ENCODE measurements around the gene LEPROT.
A peak's percentile ranks its signal among the peaks of the same experiment; 100 is the strongest.
"Not testable (repeated sequence)": the region's sequence is repeated elsewhere in the genome, so short reads cannot be mapped to it uniquely, and the experiment has no call there.

Gene LEPROT

DNA sequence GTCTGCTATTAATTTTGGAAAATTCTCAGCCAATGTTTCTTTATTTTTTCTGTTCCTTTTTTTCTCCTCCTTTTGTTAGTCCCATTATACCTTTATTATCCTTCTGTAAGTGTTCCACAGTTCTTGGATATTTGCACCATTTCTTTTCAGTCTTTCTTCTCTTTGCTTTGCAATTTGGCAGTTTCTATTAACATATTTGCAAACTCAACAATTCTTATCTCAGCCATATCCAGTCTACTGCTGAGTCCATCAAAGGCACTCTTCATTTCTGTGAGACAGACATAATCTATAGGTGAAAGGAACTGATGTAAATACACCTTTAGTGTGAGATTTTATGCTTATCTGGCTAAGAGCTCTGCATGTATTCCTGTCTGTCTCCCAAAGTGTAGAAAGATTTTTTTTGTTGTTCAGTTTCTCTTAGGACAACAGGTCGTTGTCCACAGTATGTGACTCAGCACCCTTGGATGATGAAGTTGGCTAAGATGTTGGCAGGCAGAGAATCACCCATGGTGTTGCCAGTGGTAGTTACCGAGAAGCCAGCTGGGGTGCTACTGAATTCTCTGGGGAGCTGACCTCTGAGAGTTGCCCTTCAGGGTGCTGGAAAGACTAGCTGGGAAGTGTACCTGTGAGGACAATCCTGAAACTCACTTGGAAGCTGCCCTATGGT, 38.4 kb downstream of the LEPROT start (continued):
- TF ChIP-seq, protein P1, sequence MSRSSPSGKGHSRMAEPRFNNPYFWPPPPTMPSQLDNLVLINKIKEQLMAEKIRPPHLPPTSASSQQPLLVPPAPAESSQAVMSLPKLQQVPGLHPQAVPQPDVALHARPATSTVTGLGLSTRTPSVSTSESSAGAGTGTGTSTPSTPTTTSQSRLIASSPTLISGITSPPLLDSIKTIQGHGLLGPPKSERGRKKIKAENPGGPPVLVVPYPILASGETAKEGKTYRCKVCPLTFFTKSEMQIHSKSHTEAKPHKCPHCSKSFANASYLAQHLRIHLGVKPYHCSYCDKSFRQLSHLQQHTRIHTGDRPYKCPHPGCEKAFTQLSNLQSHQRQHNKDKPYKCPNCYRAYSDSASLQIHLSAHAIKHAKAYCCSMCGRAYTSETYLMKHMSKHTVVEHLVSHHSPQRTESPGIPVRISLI (tag by site-specific recombination; IDR thresholded peaks at IDR 0.05) = no peak
- no peak for TF ChIP-seq ZIC2 (tag by site-specific recombination; IDR thresholded peaks at IDR 0.05)

DNA sequence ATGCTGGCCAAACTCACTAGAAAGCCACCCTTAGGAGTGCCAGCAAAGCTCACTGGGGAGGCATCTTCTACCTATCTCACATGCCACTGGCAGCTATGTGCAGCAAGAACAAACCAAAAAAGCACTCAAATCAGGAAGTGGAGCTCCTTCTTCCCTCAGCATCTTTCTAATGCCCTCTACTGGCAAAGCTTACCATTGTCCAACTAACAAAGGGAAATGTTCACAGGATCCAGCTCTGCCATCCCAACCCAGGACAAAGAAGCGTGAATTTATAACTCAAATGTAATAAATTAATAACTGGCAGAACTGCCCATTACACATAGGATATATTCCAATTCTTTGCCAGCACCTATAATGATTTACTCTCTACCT, 38.9 kb downstream of the LEPROT start:
- TF ChIP-seq ZNF544 (tag by site-specific recombination; IDR thresholded peaks at IDR 0.05) (no peak), ZNF654 (tag by site-specific recombination; IDR thresholded peaks at IDR 0.05; ENCODE audit: low read depth) (peak; percentile 38), FEZF1 (tag by site-specific recombination; IDR thresholded peaks at IDR 0.05) (no peak), ZNF677 (tag by site-specific recombination; IDR thresholded peaks at IDR 0.05) (no peak)
- H3K4me3 ChIP-seq (ENCODE audit: low read depth, low read length) = no peak overlapping the region
- H3K4me1 ChIP-seq (ENCODE audit: control insufficient read depth, insufficient read depth, low read length) = no peaks in the 10 kb centered on the region
- no peak overlapping the region for H3K27ac ChIP-seq (ENCODE audit: extremely low read depth, low read depth, low read length)
- CTCF ChIA-PET = interaction anchor here (0.6 to 3.1 kb wide), 34 partner anchors 8 to 1186 kb away, joined by 3 to 19 read pairs (median 4); no protein-coding TSS in a partner anchor
- POLR2A ChIA-PET = no interaction called here
- H3K36me3 ChIP-seq (ENCODE audit: control insufficient read depth in 2 of 2, insufficient read depth in 1 of 2, low read length in 2 of 2) = no peaks in the 10 kb centered on the region
- H3K9me3 ChIP-seq (ENCODE audit: control insufficient read depth, insufficient read depth, low read depth, low read length) = no peaks in the 10 kb centered on the region

DNA sequence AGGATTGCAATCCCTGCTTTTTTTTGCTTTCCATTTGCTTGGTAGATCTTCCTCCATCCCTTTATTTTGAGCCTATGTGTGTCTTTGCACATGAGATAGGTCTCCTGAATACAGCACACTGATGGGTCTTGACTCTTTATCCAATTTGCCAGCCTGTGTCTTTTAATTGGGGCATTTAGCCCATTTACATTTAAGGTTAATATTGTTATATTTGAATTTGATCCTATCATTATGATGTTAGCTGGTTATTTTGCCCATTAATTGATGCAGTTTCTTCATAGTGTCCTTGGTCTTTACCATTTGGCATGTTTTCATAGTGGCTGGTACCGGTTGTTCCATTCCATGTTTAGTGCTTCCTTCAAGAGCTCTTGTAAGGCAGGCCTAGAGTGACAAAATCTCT, 45.4 kb downstream of the LEPROT start:
- H3K36me3 ChIP-seq (ENCODE audit: control insufficient read depth in 2 of 2, insufficient read depth in 1 of 2, low read length in 2 of 2); H3K9me3 ChIP-seq (ENCODE audit: control insufficient read depth, insufficient read depth, low read depth, low read length); H3K27ac ChIP-seq (ENCODE audit: extremely low read depth, low read depth, low read length); H3K4me1 ChIP-seq (ENCODE audit: control insufficient read depth, insufficient read depth, low read length); H3K4me3 ChIP-seq (ENCODE audit: low read depth, low read length); POLR2A ChIA-PET: not testable (repeated sequence)
- CTCF ChIA-PET = interaction anchor here (0.7 kb wide), 1 partner anchor 34 kb away, joined by 4 read pairs; no protein-coding TSS in a partner anchor
- peak; percentile 74 for TF ChIP-seq ZNF529 (tag by site-specific recombination; IDR thresholded peaks at IDR 0.05; ENCODE audit: insufficient replicate concordance)

DNA sequence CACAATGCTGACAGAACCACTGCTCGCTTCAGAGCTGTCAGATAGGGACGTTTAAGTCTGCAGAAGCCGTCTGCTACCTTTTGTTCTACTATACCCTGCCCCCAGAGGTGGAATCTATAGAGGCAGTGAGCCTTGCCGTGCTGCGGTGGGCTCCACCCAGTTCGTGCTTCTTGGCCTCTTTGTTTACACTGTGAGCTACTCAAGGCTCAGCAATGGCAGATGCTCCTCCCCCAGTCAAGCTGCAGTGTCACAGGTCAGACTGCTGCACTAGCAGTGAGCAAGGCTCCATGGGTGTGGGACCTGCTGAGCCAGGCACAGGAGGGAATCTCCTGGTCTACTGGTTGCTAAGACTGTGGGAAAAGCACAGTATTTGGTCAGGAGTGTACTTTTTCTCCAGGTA, 47.1 kb downstream of the LEPROT start:
- Histone ChIP-seq H3K4me1 (ENCODE audit: control insufficient read depth, insufficient read depth, low read length) (peaks cover 7% of the 10 kb centered on the region), H3K27ac (ENCODE audit: extremely low read depth, low read depth, low read length) (no peak overlapping the region; the same call in 1 of the 2 replicates), H3K4me3 (ENCODE audit: low read depth, low read length) (no peak overlapping the region), H3K9me3 (ENCODE audit: control insufficient read depth, insufficient read depth, low read depth, low read length) (no peaks in the 10 kb centered on the region), H3K36me3 (ENCODE audit: control insufficient read depth in 2 of 2, insufficient read depth in 1 of 2, low read length in 2 of 2) (no peaks in the 10 kb centered on the region)
- POLR2A ChIA-PET = interaction anchor here (0.8 to 1.1 kb wide), 2 partner anchors 9 to 214 kb away, joined by 3 read pairs; no protein-coding TSS in a partner anchor
- CTCF ChIA-PET = interaction anchor here (1.1 to 1.5 kb wide), 3 partner anchors 8 to 44 kb away, joined by 3 to 4 read pairs (median 3); no protein-coding TSS in a partner anchor
- TF ChIP-seq ZNF629 (tag by site-specific recombination; IDR thresholded peaks at IDR 0.05) (0 out of 2 replicates have a peak, but pooled peaks have one; percentile 10), SCRT2 (tag by site-specific recombination; IDR thresholded peaks at IDR 0.05) (no peak), OSR2 (tag by site-specific recombination; IDR thresholded peaks at IDR 0.05) (peak; percentile 87), ZNF391 (tag by site-specific recombination; IDR thresholded peaks at IDR 0.05; ENCODE audit: borderline replicate concordance, low read depth) (no peak), ZNF394 (tag by site-specific recombination; IDR thresholded peaks at IDR 0.05; ENCODE audit: borderline replicate concordance) (peak; percentile 21; the same call in 1 of the 2 replicates), ZBTB17 (tag by site-specific recombination; IDR thresholded peaks at IDR 0.05) (0 out of 2 replicates have a peak, but pooled peaks have one; percentile 27), KLF1 (tag by site-specific recombination; IDR thresholded peaks at IDR 0.05) (peak; percentile 80), ZNF2 (tag by site-specific recombination; IDR thresholded peaks at IDR 0.05) (0 out of 2 replicates have a peak, but pooled peaks have one; percentile 16), ZIC2 (tag by site-specific recombination; IDR thresholded peaks at IDR 0.05) (peak; percentile 91), ZFP69B (tag by site-specific recombination; IDR thresholded peaks at IDR 0.05) (peak; percentile 90), SCRT1 (tag by site-specific recombination; IDR thresholded peaks at IDR 0.05; ENCODE audit: borderline replicate concordance) (peak; percentile 34; the same call in 1 of the 2 replicates), GLIS1 (tag by site-specific recombination; IDR thresholded peaks at IDR 0.05) (peak; percentile 34; the same call in 1 of the 2 replicates), ZNF433 (tag by site-specific recombination; IDR thresholded peaks at IDR 0.05; ENCODE audit: low read depth) (no peak)
- TF ChIP-seq, protein P2, sequence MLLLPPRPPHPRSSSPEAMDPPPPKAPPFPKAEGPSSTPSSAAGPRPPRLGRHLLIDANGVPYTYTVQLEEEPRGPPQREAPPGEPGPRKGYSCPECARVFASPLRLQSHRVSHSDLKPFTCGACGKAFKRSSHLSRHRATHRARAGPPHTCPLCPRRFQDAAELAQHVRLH (tag by site-specific recombination; IDR thresholded peaks at IDR 0.05) = no peak
- TF ChIP-seq, protein P3, sequence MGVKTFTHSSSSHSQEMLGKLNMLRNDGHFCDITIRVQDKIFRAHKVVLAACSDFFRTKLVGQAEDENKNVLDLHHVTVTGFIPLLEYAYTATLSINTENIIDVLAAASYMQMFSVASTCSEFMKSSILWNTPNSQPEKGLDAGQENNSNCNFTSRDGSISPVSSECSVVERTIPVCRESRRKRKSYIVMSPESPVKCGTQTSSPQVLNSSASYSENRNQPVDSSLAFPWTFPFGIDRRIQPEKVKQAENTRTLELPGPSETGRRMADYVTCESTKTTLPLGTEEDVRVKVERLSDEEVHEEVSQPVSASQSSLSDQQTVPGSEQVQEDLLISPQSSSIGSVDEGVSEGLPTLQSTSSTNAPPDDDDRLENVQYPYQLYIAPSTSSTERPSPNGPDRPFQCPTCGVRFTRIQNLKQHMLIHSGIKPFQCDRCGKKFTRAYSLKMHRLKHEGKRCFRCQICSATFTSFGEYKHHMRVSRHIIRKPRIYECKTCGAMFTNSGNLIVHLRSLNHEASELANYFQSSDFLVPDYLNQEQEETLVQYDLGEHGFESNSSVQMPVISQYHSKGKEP (tag by site-specific recombination; IDR thresholded peaks at IDR 0.05) = peak; percentile 56; the same call in 1 of the 2 replicates
- TF ChIP-seq, protein P4, sequence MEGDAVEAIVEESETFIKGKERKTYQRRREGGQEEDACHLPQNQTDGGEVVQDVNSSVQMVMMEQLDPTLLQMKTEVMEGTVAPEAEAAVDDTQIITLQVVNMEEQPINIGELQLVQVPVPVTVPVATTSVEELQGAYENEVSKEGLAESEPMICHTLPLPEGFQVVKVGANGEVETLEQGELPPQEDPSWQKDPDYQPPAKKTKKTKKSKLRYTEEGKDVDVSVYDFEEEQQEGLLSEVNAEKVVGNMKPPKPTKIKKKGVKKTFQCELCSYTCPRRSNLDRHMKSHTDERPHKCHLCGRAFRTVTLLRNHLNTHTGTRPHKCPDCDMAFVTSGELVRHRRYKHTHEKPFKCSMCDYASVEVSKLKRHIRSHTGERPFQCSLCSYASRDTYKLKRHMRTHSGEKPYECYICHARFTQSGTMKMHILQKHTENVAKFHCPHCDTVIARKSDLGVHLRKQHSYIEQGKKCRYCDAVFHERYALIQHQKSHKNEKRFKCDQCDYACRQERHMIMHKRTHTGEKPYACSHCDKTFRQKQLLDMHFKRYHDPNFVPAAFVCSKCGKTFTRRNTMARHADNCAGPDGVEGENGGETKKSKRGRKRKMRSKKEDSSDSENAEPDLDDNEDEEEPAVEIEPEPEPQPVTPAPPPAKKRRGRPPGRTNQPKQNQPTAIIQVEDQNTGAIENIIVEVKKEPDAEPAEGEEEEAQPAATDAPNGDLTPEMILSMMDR (tag by site-specific recombination; IDR thresholded peaks at IDR 0.05) = 0 out of 2 replicates have a peak, but pooled peaks have one; percentile 46
- TF ChIP-seq, protein P5, sequence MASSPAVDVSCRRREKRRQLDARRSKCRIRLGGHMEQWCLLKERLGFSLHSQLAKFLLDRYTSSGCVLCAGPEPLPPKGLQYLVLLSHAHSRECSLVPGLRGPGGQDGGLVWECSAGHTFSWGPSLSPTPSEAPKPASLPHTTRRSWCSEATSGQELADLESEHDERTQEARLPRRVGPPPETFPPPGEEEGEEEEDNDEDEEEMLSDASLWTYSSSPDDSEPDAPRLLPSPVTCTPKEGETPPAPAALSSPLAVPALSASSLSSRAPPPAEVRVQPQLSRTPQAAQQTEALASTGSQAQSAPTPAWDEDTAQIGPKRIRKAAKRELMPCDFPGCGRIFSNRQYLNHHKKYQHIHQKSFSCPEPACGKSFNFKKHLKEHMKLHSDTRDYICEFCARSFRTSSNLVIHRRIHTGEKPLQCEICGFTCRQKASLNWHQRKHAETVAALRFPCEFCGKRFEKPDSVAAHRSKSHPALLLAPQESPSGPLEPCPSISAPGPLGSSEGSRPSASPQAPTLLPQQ (tag by site-specific recombination; IDR thresholded peaks at IDR 0.05) = peak; percentile 92

Measured in HEK293 (cell line).